Hindlimb muscle (tissue), 1 donor: Measurements from ENCODE around the gene RBX1. TPM values are rescaled to one million over a fixed set of nuclear protein-coding genes. Genes with fewer than 3 reads are reported as not detected.

Source experiments
- polyA plus RNA-seq: library from polyadenylated mRNA; unstranded; fragments of 120-200 nt; gene quantifications from one replicate; pipeline ENCODE4 v1.2.1, GENCODE V29; 2013; ENCODE audit not compliant: insufficient read length

Gene RBX1
- polyA plus RNA-seq, 1 donor, result 59.5 TPM

Other genes starting within 250 kb of the RBX1 start
- gene SLC25A17, start 132.0 kb upstream of the RBX1 start, polyA plus RNA-seq, result 20.3 TPM
- 462 TPM for gene ST13, start 94.7 kb upstream of the RBX1 start, polyA plus RNA-seq
- 15.9 TPM for gene XPNPEP3, start 94.2 kb upstream of the RBX1 start, polyA plus RNA-seq
- 0.40 TPM for gene DNAJB7, start 89.3 kb upstream of the RBX1 start, polyA plus RNA-seq
- 41.2 TPM for gene EP300, start 141.2 kb downstream of the RBX1 start, polyA plus RNA-seq